Choroid plexus epithelial cell (primary cell): ENCODE data around the gene TRAK2.
A peak's percentile ranks its signal among the peaks of the same experiment; 100 is the strongest.

Experiments
- DNase-seq: peaks from one replicate; pipeline ENCODE4 v3.0.0-alpha.2; 2010; ENCODE audit warnings: low read depth
- H3K4me3 ChIP-seq: 2 replicates; pipeline ENCODE4 v1.5.1; 2011; ENCODE audit warnings: low read depth, mild to moderate bottlenecking, control low read depth, low read length, moderate library complexity
- TF ChIP-seq, protein P1 (sequence below): conservative IDR thresholded peaks from 2 replicates; pipeline ENCODE4 v1.5.1; 2011; ENCODE audit warnings: low read depth, mild to moderate bottlenecking, control low read depth, inconsistent platforms, low read length, moderate library complexity

The TRAK2 gene

DNA sequence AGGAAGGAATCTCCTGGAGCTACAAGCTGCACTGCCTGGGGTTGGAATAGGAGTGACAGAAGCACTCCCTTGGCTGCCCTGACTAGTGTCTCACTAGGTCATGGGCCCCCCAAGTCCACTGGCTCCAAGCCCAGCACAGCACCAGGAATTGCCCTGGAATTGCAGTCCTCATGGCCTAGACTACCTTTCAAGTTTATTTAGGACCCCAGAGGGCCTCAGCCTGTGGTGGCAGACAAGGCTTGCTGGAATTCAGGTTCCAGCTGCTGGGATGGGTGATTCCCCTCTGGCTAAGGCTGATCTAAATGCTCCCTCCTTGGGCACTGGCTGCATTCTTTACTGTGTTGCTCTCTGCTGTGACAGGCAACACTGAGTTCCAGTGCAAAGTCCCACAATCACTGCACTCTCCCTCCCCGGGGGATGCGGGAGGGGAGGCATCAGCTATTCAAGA lies 14.3 kb upstream of the TRAK2 start:
- TF ChIP-seq, protein P1, sequence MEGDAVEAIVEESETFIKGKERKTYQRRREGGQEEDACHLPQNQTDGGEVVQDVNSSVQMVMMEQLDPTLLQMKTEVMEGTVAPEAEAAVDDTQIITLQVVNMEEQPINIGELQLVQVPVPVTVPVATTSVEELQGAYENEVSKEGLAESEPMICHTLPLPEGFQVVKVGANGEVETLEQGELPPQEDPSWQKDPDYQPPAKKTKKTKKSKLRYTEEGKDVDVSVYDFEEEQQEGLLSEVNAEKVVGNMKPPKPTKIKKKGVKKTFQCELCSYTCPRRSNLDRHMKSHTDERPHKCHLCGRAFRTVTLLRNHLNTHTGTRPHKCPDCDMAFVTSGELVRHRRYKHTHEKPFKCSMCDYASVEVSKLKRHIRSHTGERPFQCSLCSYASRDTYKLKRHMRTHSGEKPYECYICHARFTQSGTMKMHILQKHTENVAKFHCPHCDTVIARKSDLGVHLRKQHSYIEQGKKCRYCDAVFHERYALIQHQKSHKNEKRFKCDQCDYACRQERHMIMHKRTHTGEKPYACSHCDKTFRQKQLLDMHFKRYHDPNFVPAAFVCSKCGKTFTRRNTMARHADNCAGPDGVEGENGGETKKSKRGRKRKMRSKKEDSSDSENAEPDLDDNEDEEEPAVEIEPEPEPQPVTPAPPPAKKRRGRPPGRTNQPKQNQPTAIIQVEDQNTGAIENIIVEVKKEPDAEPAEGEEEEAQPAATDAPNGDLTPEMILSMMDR = no peak
- DNase-seq = peak; percentile 33
- H3K4me3 ChIP-seq = no peak overlapping the region

DNA sequence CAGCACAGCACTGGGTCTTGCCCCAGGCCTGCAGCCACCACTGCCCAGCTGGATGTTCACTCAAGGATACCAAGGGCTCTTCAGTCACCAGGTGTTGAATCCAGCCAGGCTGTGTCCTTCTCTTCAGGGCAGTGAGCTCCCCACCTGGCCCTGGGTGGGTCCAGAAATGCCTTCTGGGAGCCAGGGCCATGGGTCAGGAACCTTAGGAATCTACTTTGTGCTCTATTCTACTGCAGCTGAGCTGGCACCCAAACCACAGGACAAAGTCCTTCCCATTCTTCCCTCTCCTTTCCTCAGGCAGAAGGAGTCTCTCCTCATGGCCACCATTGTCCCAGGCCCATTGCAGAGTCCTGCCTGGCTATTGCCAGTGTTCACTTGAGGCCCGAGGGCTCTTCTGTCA lies 13.3 kb upstream of the TRAK2 start:
- H3K4me3 ChIP-seq = no peak overlapping the region
- TF ChIP-seq, protein P1 = no peak
- no peak for DNase-seq

DNA sequence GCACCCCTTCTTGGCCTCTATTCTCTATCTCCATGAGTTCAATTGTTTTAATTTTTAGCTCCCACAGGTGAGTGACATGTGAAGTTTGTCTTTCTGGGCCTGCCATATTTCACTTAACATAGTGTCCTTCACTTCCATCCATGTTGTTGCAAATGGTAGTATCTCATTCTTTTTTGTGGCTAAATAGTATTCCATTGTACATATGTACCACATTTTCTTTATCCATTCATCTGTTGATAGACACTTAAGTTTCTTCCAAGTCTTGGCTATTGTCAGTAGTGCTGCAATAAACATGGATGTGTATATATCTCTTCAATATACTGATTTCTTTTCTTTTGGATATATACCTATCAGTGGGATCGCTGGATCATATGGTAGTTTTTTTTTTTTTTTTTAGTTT lies 9.3 kb upstream of the TRAK2 start:
- H3K4me3 ChIP-seq = no peak overlapping the region
- TF ChIP-seq, protein P1 = no peak
- no peak for DNase-seq

DNA sequence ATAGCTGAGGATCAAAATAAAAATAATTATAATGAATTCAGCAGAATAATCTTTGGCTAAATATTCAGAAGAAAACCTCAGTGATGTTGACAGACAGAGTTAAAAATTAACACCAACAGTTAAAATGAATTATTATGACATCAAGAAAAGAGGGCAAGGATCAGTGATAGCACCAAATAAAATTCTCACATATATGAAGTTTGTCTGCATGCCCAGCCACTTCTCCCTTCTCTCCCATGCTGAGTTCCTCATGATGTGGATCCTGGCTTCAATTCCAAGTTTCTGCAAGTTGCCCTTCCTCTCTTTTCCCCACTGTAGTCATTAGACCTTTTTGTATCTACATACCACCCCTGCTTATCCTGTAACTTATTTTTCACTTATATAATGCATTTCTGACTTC lies 7.1 kb upstream of the TRAK2 start:
- DNase-seq = no peak

DNA sequence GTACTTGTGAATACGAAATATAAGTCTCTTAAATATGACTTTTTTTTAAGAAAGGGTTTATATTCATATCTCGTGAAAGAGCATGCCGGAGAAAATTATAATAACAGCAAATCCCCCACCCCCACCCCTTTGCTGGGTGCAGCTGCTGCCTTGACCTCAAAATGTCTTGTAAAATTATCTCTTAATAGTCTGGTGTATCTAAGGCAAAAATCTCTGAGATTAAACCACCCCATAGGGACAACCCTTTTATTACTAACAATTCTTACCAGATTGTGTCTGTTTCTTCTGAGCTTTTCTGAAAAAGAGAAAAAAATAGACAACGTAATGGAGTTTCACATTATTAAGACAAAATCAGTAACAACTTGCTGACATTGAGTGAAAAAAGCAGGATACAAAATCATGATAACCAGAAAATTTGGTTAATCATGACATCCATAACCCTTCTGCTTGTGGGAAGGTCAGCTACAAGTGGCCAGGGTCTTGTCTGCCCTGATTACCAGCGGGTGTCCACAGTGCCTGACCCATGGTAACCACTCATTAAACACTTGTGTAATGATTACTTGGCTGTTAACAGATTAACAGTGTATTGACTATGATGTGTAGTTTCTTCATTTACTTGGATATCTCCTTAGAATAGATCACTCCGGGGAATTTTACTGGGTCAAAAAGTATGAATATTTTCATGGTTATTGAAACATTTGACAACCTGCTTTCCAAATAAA lies 1.8 kb upstream of the TRAK2 start:
- peak overlapping the region; percentile 96 for H3K4me3 ChIP-seq
- no peak for DNase-seq
- TF ChIP-seq, protein P1 = no peak

More for the DNA sequence above, 7.1 kb upstream of the TRAK2 start:
- no peak overlapping the region for H3K4me3 ChIP-seq
- TF ChIP-seq, protein P1 = no peak

DNA sequence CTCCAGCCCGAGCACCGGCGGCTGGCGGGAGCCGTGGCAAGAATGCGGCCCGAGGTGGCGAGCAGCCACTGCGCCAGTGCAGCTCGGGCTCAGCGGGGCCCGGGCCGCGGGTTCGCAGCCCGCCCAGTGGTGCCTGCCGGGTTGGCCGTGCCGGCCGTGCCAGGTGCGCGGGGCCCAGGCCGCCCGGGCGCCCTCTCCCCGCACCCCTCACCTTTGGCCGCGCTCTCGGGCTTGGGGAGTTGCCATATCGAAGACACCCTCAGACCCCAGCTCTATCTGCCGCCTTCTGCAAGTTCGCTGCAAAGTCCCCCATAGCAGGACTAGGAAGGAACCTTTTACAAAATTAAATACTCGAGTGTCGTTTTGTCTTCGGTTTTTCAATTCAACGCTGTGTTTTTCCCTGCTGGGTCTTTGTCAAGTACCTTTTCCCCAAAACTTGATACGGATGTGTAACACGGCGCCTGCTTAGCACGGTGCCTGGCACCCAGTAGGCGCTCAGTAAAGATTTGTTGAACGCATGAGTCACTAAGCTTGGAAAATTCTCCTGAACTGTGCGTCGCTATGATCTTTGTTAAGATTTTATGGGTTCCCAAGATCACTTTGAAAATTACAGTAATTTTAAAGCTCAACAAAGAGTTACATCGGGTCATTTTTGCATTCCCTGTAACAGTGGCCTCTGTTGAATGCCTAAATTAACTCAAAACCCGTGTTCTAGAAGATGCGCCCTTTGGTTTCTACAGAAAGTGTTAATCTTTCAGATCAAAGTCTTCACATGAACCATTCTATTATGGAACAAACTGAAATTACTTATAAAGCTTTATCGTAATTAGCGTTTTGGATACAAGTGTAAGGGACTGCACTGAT lies 1.0 kb upstream of the TRAK2 start:
- TF ChIP-seq, protein P1 = no peak
- peak; percentile 30 for DNase-seq
- peak overlapping the region; percentile 96 for H3K4me3 ChIP-seq

DNA sequence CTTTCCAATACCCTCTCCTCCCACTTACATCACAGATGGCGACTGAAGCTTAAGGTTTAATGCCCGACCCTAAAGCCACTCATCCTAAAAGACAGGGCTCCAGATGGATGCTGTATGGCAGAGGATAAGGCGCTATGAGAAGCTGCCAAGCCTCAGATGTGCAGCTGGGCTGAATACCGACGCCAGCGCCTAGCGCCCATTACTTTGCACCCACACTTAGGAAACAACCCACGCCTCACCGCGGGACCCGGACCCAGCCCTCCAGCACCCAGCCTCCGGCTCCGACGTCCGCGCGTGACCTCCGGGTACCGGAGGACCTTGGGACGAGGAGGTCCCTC lies 335 bp downstream of the TRAK2 start:
- peak; percentile 42 for DNase-seq
- TF ChIP-seq, protein P1 = no peak
- H3K4me3 ChIP-seq = peak overlapping the region; percentile 96
